AG09319 (cell line): ENCODE measurements around the gene FYN.

Experiments
- DNase-seq: peaks from one replicate; pipeline ENCODE4 v3.0.0-alpha.2; 2010; ENCODE audit warnings: low read depth; ENCODE audit errors: extremely low read depth
- CTCF ChIP-seq: IDR thresholded peaks from 2 replicates; pipeline ENCODE4 v1.5.1; 2011; ENCODE audit warnings: low read depth, mild to moderate bottlenecking, inconsistent platforms, low read length, moderate library complexity

Gene FYN

GRCh38 chr6:111677249-111677990 is 195.8 kb downstream of the FYN start:
- DNase-seq = no peak
- no peak for TF ChIP-seq CTCF

GRCh38 chr6:111676383-111676782 is 196.9 kb downstream of the FYN start:
- DNase-seq = no peak
- no peak for TF ChIP-seq CTCF

GRCh38 chr6:111674883-111675282 is 198.4 kb downstream of the FYN start:
- no peak for DNase-seq
- no peak for TF ChIP-seq CTCF

GRCh38 chr6:111674413-111674812 is 198.8 kb downstream of the FYN start:
- no peak for TF ChIP-seq CTCF
- no peak for DNase-seq

- DNase-seq = no peak
- TF ChIP-seq CTCF = no peak
These were observed 199.3 kb downstream of the FYN start for GRCh38 chr6:111673937-111674336.

- no peak for DNase-seq
- no peak for TF ChIP-seq CTCF
These were observed 199.7 kb downstream of the FYN start for GRCh38 chr6:111673532-111673931.

- DNase-seq = no peak
- no peak for TF ChIP-seq CTCF
These were observed 200.3 kb downstream of the FYN start for GRCh38 chr6:111672761-111673450.
